Astrocyte (in vitro differentiated cells and primary cell): ENCODE measurements around the gene CELF2. TPM values are rescaled to one million over a fixed set of nuclear protein-coding genes. Genes with fewer than 3 reads are reported as not detected.

ENCODE experiments used
- DNase-seq: peaks from one replicate; pipeline ENCODE4 v3.0.0-alpha.2; 2010; ENCODE audit warnings: low read depth
- FAIRE-seq: peaks from 2 replicates; lab custom pipeline; 2011; peaks lifted over from hg19 to GRCh38; lab: Jason Lieb, UNC
- H2AFZ ChIP-seq: 2 replicates; pipeline ENCODE4 v1.6.0; 2012; ENCODE audit warnings: low read depth, low read length, inconsistent platforms
- H3K27ac ChIP-seq: 2 replicates; pipeline ENCODE4 v1.5.1; 2011; ENCODE audit warnings: low read depth, low read length, inconsistent platforms
- H3K27me3 ChIP-seq: 2 replicates; pipeline ENCODE4 v1.6.0; 2011; ENCODE audit warnings: low read length, inconsistent platforms; ENCODE audit not compliant: insufficient read depth
- H3K36me3 ChIP-seq: 2 replicates; pipeline ENCODE4 v1.5.1; 2011; ENCODE audit warnings: low read length, inconsistent platforms; ENCODE audit not compliant: insufficient read depth
- H3K4me1 ChIP-seq: 2 replicates; pipeline ENCODE4 v1.5.1; 2011; ENCODE audit warnings: low read length, inconsistent platforms; ENCODE audit not compliant: insufficient read depth
- H3K4me2 ChIP-seq: 2 replicates; pipeline ENCODE4 v1.6.0; 2012; ENCODE audit warnings: low read length, inconsistent platforms
- H3K4me3 ChIP-seq: 2 replicates; pipeline ENCODE4 v1.5.1; 2011; ENCODE audit warnings: low read depth, mild to moderate bottlenecking, low read length, inconsistent platforms; ENCODE audit not compliant: insufficient read depth
- H3K79me2 ChIP-seq: 2 replicates; pipeline ENCODE4 v1.6.0; 2012; ENCODE audit warnings: mild to moderate bottlenecking, low read length, inconsistent platforms; ENCODE audit not compliant: insufficient read depth
- H3K9ac ChIP-seq: 2 replicates; pipeline ENCODE4 v1.6.0; 2012; ENCODE audit warnings: mild to moderate bottlenecking, low read length, inconsistent platforms
- H3K9me3 ChIP-seq: 2 replicates; pipeline ENCODE4 v1.5.1; 2012; ENCODE audit warnings: low read depth, mild to moderate bottlenecking, low read length, inconsistent platforms; ENCODE audit not compliant: insufficient read depth
- H4K20me1 ChIP-seq: 2 replicates; pipeline ENCODE4 v1.6.0; 2012; ENCODE audit warnings: low read length, inconsistent platforms; ENCODE audit not compliant: insufficient read depth
- H3K27ac Mint-ChIP-seq: one replicate; pipeline ENCODE4 v1.8.0; 2021; ENCODE audit warnings: mild to moderate bottlenecking, mixed read lengths; ENCODE audit not compliant: unreplicated experiment
- H3K27me3 Mint-ChIP-seq: one replicate; pipeline ENCODE4 v1.8.0; 2021; ENCODE audit warnings: low read depth, mixed read lengths; ENCODE audit not compliant: unreplicated experiment
- H3K36me3 Mint-ChIP-seq: one replicate; pipeline ENCODE4 v1.8.0; 2021; ENCODE audit warnings: low read depth, mixed read lengths; ENCODE audit not compliant: unreplicated experiment
- H3K4me1 Mint-ChIP-seq: one replicate; pipeline ENCODE4 v1.8.0; 2021; ENCODE audit warnings: low read depth, mixed read lengths; ENCODE audit not compliant: unreplicated experiment
- H3K4me3 Mint-ChIP-seq: one replicate; pipeline ENCODE4 v1.8.0; 2021; ENCODE audit warnings: mild to moderate bottlenecking, moderate library complexity, mixed read lengths; ENCODE audit not compliant: unreplicated experiment
- H3K9me3 Mint-ChIP-seq: one replicate; pipeline ENCODE4 v1.8.0; 2021; ENCODE audit warnings: mild to moderate bottlenecking, mixed read lengths; ENCODE audit not compliant: unreplicated experiment
- CTCF ChIP-seq: IDR thresholded peaks from 2 replicates; pipeline ENCODE4 v1.5.1; 2011; ENCODE audit warnings: low read depth, mild to moderate bottlenecking, inconsistent platforms, low read length, moderate library complexity; ENCODE audit not compliant: insufficient read depth
- EZH2 ChIP-seq: IDR thresholded peaks from 2 replicates; pipeline ENCODE4 v1.6.1; 2012; ENCODE audit warnings: mild to moderate bottlenecking, low read length, inconsistent platforms; ENCODE audit not compliant: insufficient read depth
- total RNA-seq: library from RNA; stranded (reverse); gene quantifications from 2 replicates; pipeline ENCODE4 v1.2.1, GENCODE V29; 2021

Gene CELF2
- total RNA-seq, 1 donor from 2014 or later: 76.1 TPM

GRCh38 chr10:11186374-11186773, 168.7 kb downstream of the CELF2 start:
- H3K36me3 ChIP-seq: no peaks in the 10 kb centered on the region
- TF ChIP-seq EZH2 (no peak), CTCF (no peak)
- FAIRE-seq (no peak), DNase-seq (no peak)
- H3K27ac Mint-ChIP-seq: no peak overlapping the region
- H3K9me3 Mint-ChIP-seq: peaks cover 10% of the 10 kb centered on the region
- H3K9me3 ChIP-seq: no peaks in the 10 kb centered on the region
- H3K9ac ChIP-seq: no peak overlapping the region
- no peaks in the 10 kb centered on the region for H3K27me3 Mint-ChIP-seq
- peaks cover 12% of the 10 kb centered on the region for H3K4me1 Mint-ChIP-seq
- no peaks in the 10 kb centered on the region for H3K4me1 ChIP-seq
- H2AFZ ChIP-seq: no peak overlapping the region
- H3K4me2 ChIP-seq: no peak overlapping the region
- no peaks in the 10 kb centered on the region for H3K27me3 ChIP-seq
- no peak overlapping the region for H3K27ac ChIP-seq
- no peaks in the 10 kb centered on the region for H4K20me1 ChIP-seq
- H3K4me3 Mint-ChIP-seq: no peak overlapping the region
- peaks cover 11% of the 10 kb centered on the region for H3K36me3 Mint-ChIP-seq
- no peaks in the 10 kb centered on the region for H3K79me2 ChIP-seq
- no peak overlapping the region for H3K4me3 ChIP-seq

DNA sequence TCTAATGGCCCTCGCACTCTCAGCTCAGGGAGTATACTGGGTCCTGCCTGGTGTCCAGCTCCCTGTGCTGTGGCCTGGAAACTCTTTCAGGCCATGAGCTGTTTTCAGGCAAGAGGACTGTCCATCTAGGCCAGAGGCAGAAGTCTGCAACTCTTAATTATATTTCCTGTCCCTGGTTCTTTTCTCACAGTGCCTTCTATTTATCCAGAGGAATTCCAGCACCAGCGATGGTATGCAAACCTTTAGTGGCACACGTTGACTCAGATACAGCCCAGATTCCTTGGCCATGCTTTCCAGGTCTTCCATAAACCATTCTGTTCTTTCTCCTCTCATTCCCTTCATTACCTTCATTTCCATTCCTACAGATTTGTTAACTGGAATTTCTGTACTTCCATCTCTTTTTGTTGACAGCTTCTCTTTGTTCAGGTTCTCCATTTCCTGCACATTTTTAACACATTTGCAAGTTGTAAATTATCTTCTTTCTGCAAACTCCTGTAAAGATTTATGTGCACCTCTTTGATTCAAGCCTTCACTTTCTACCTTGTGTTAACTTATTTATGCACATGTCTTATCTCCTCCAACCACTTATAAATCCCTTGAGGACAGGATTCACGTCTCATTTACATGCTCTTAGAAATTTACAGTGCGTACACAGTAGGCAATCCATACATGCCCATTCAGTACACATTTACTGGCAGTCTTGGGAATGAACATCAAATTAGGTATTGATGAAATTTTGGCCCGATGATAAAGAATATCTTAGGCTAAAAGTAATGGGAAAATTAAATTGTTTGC, 172.1 kb downstream of the CELF2 start:
- Histone ChIP-seq H3K4me3 (no peak overlapping the region), H3K4me1 (no peaks in the 10 kb centered on the region), H3K36me3 (no peaks in the 10 kb centered on the region), H3K79me2 (no peaks in the 10 kb centered on the region), H3K9me3 (no peaks in the 10 kb centered on the region), H3K27me3 (no peaks in the 10 kb centered on the region), H3K9ac (no peak overlapping the region), H2AFZ (no peak overlapping the region), H3K4me2 (no peak overlapping the region), H3K27ac (no peak overlapping the region), H4K20me1 (no peaks in the 10 kb centered on the region)
- Mint-ChIP-seq H3K27ac (no peak overlapping the region), H3K4me3 (peak overlapping the region; percentile 15), H3K27me3 (no peaks in the 10 kb centered on the region), H3K4me1 (peaks cover 20% of the 10 kb centered on the region), H3K9me3 (peaks cover 10% of the 10 kb centered on the region), H3K36me3 (peaks cover 12% of the 10 kb centered on the region)
- TF ChIP-seq CTCF (no peak), EZH2 (no peak)
- FAIRE-seq (no peak), DNase-seq (no peak)

- DNase-seq: no peak
- Histone ChIP-seq H3K27ac (no peak overlapping the region), H3K27me3 (no peaks in the 10 kb centered on the region), H3K4me1 (no peaks in the 10 kb centered on the region), H3K4me3 (no peak overlapping the region), H4K20me1 (no peaks in the 10 kb centered on the region), H2AFZ (no peak overlapping the region), H3K36me3 (no peaks in the 10 kb centered on the region), H3K4me2 (no peak overlapping the region), H3K9me3 (no peaks in the 10 kb centered on the region), H3K79me2 (no peaks in the 10 kb centered on the region), H3K9ac (no peak overlapping the region)
- H3K4me1 Mint-ChIP-seq: peaks cover 20% of the 10 kb centered on the region
- no peaks in the 10 kb centered on the region for H3K27me3 Mint-ChIP-seq
- no peak overlapping the region for H3K4me3 Mint-ChIP-seq
- TF ChIP-seq EZH2 (no peak), CTCF (no peak)
- no peak overlapping the region for H3K27ac Mint-ChIP-seq
- no peaks in the 10 kb centered on the region for H3K9me3 Mint-ChIP-seq
- H3K36me3 Mint-ChIP-seq: peaks cover 5% of the 10 kb centered on the region
- FAIRE-seq: no peak
Observed at GRCh38 chr10:11191190-11191589, 173.5 kb downstream of the CELF2 start.
